GM12873 (cell line): Measurements from ENCODE around the gene DFFA.

Experiments used
- TF ChIP-seq, protein P1 (sequence below): IDR thresholded peaks from 2 replicates; pipeline ENCODE4 v1.5.1; 2012; ENCODE audit warnings: low read depth, mild to moderate bottlenecking, moderate library complexity, low read length, control low read depth; ENCODE audit not compliant: insufficient read depth; ENCODE audit errors: missing control alignments

DFFA gene

DNA sequence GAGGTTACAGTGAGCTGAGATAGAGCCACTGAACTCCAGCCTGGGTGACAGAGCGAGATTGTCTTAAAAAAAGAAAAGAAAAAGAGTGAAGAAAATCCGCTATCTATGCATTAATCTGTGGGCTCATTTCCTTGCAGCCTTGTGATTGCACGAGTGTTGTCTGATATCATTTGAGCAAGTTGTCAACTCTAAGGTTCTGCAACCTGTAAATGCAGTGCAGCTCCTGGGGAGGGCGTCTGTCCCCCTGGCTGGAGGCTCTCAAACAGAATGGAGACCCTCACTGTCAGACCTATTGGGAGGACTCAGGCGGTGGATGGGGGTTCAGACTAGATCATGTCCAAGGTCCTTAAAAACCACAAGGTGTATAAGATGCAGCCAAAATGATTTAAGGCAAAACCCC is 16.3 kb downstream of the DFFA start:
- TF ChIP-seq, protein P1, sequence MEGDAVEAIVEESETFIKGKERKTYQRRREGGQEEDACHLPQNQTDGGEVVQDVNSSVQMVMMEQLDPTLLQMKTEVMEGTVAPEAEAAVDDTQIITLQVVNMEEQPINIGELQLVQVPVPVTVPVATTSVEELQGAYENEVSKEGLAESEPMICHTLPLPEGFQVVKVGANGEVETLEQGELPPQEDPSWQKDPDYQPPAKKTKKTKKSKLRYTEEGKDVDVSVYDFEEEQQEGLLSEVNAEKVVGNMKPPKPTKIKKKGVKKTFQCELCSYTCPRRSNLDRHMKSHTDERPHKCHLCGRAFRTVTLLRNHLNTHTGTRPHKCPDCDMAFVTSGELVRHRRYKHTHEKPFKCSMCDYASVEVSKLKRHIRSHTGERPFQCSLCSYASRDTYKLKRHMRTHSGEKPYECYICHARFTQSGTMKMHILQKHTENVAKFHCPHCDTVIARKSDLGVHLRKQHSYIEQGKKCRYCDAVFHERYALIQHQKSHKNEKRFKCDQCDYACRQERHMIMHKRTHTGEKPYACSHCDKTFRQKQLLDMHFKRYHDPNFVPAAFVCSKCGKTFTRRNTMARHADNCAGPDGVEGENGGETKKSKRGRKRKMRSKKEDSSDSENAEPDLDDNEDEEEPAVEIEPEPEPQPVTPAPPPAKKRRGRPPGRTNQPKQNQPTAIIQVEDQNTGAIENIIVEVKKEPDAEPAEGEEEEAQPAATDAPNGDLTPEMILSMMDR: no peak

GRCh38 chr1:10451287-10451686 is 21.0 kb downstream of the DFFA start:
- TF ChIP-seq, protein P1: no peak

DNA sequence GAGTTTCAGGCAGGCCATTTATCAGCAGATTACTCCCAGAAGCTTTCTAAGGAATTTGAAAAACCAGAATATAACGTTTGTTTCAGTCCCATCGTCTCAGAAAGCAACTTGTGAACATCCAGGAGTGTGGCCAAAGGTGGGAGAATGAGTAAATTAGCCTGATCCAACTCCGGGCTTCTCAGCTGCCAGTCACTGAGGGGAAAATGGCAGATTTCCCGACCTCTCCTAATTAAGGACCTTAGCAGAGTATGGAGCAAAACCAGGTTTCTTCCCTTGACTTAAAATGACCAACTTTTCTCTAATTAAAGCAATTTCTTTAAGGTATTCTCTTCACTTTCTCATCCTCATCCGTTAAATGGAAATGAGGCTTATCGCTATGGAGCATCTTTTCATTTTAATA is 21.5 kb downstream of the DFFA start:
- TF ChIP-seq, protein P1: no peak

DNA sequence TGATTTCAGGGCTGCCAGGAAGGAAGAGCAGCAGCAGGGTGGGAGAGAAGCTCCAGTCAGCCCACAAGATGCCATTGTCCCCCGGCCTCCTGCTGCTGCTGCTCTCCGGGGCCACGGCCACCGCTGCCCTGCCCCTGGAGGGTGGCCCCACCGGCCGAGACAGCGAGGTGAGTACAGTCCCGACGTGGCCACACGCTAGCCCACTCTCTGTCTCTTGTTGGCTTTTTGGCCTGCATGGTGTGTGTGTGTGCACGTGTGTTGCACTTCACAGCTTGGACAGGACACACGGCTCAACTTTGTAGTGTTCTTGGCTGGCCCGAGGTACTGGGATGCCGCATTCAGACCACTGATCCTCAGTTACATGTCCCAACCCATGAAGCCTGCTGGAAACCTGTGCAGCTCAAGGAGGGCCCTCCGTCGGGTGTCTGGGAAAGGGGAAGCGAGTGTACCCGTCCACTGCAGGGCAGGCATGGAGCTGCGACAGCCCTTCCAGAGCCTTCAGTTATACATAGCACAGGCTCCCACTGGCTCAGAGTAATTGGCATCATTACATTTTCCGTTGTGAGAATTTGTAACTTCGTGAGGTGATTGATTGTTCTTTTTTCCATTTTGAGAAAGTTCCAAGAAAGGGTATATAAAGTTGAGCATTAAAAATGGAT is 22.0 kb downstream of the DFFA start:
- TF ChIP-seq, protein P1: no peak

GRCh38 chr1:10449751-10450150 is 22.6 kb downstream of the DFFA start, which contains the start of gene CORT:
TSS of gene CORT (plus strand) at chr1:10450031. CDS start at chr1:10450224, 193 bp downstream.
- TF ChIP-seq, protein P1: no peak

- TF ChIP-seq, protein P1: no peak
These were observed 25.4 kb downstream of the DFFA start for GRCh38 chr1:10446790-10447422.

DNA sequence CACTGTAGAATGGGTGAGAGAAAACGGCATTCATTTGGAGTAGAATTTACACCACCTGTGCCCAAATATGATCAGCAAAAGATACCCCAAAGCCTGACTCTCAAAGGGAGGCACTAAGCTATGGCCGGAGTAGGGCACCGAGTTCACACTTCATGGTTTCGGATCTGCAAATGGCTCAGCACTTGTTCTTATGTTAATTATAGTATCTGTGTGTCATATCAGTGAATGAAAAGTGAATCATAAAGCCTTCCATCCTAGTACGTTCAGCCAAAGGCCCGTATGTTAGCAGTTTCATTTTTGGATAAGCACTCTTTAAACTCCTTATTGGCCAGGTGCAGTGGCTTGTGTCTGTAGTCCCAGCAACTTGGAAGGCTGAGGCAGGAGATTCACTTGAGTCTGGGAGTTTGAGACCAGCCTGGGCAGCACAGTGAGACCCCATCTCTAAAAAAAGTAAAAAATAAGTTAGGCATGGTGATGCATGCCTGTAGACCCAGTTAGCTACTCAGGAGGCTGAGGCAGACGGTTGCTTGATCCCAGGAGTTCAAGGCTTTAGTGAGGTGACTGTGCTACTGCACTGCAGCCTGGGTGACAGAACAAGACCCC is 27.4 kb downstream of the DFFA start:
- TF ChIP-seq, protein P1: no peak
